ENCODE data around the gene TMED7. TPM values are rescaled to one million over a fixed set of nuclear protein-coding genes. Genes with fewer than 3 reads are reported as not detected.

The TMED7 gene
- total and polyA plus RNA-seq, 3 donors from 2014 or later = 43.6 to 119 (median 89.3) TPM

- Histone ChIP-seq H3K36me3 (ENCODE audit: low read depth, missing control alignments) (no peaks in the 10 kb centered on the region), H3K27me3 (no peaks in the 10 kb centered on the region), H3K4me1 (no peaks in the 10 kb centered on the region), H3K4me3 (no peak overlapping the region), H3K9me3 (no peaks in the 10 kb centered on the region), H3K27ac (no peak overlapping the region)
- TF ChIP-seq, protein P1, sequence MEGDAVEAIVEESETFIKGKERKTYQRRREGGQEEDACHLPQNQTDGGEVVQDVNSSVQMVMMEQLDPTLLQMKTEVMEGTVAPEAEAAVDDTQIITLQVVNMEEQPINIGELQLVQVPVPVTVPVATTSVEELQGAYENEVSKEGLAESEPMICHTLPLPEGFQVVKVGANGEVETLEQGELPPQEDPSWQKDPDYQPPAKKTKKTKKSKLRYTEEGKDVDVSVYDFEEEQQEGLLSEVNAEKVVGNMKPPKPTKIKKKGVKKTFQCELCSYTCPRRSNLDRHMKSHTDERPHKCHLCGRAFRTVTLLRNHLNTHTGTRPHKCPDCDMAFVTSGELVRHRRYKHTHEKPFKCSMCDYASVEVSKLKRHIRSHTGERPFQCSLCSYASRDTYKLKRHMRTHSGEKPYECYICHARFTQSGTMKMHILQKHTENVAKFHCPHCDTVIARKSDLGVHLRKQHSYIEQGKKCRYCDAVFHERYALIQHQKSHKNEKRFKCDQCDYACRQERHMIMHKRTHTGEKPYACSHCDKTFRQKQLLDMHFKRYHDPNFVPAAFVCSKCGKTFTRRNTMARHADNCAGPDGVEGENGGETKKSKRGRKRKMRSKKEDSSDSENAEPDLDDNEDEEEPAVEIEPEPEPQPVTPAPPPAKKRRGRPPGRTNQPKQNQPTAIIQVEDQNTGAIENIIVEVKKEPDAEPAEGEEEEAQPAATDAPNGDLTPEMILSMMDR (IDR thresholded peaks at IDR 0.05) = no peak
- no peak for TF ChIP-seq POLR2A (IDR thresholded peaks at IDR 0.05)
- intact Hi-C loops (cut with DNase I; ENCODE audit: low total_unique reads) = no loop called here
- DNase-seq = no peak
- WGBS, 2 donors = 94 to 100% methylated on average over 1 of the region's 1 CpG
Observed at GRCh38 chr5:115641948-115642347, 16.1 kb upstream of the TMED7 start.

DNA sequence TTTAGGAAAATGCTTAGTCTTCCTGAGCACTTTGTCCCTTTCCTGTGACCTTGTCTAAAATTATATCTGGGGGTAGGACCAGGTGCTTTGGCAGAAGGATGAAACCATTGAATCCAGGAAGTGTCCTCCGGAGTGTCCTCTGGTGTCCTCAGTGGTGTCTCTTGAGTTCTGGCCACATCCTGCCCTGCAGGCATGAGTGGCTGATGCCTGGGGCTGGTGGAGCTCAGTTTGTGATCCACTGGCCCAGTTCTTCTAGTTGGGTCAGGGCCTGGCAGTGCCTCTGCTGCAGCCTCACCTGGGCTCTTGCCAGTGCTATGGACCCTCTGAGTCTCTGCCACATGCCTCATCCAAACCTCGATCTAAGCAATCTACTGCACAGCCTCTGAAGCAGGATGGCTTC, 14.4 kb upstream of the TMED7 start:
- WGBS, 2 donors = 91 to 100% methylated on average over 1 to 2 of the region's 2 CpGs
- Histone ChIP-seq H3K27me3 (no peaks in the 10 kb centered on the region), H3K4me1 (no peaks in the 10 kb centered on the region), H3K36me3 (ENCODE audit: low read depth, missing control alignments) (no peaks in the 10 kb centered on the region), H3K27ac (no peak overlapping the region), H3K4me3 (no peak overlapping the region), H3K9me3 (no peaks in the 10 kb centered on the region)
- DNase-seq = no peak
- TF ChIP-seq, protein P1 (IDR thresholded peaks at IDR 0.05) = no peak
- no peak for TF ChIP-seq POLR2A (IDR thresholded peaks at IDR 0.05)
- intact Hi-C loops (cut with DNase I; ENCODE audit: low total_unique reads) = no loop called here

DNA sequence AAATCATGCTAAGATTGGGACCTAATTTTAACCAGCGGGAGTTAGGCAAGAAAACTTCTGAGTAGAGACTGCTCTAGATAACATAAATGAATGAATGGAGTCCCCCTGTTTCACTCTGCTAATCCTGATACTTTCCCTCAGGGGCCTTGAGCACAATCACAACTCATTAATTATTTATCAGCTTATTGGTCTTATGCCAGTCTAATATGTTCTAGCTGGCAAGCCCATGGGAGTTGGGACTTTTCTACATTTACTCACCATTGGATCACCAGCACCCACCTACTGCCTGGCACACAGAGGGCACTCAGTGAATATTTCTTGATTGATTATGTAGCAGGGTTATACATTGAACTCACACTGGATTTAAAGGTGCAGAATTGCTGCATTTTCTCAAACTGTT, 13.5 kb upstream of the TMED7 start:
- Histone ChIP-seq H3K4me1 (no peaks in the 10 kb centered on the region), H3K36me3 (ENCODE audit: low read depth, missing control alignments) (no peaks in the 10 kb centered on the region), H3K27me3 (no peaks in the 10 kb centered on the region), H3K9me3 (no peaks in the 10 kb centered on the region), H3K4me3 (no peak overlapping the region), H3K27ac (no peak overlapping the region)
- TF ChIP-seq, protein P1 (IDR thresholded peaks at IDR 0.05) = no peak
- no peak for TF ChIP-seq POLR2A (IDR thresholded peaks at IDR 0.05)
- intact Hi-C loops (cut with DNase I; ENCODE audit: low total_unique reads) = no loop called here
- 70 to 83% methylated on average over 1 of the region's 1 CpG for WGBS, 2 donors
- DNase-seq = no peak

- H3K27ac ChIP-seq = no peak overlapping the region
- no peaks in the 10 kb centered on the region for H3K36me3 ChIP-seq (ENCODE audit: low read depth, missing control alignments)
- no peak for DNase-seq
- WGBS, 2 donors = 86 to 93% methylated on average over 4 of the region's 4 CpGs
- H3K4me3 ChIP-seq = no peak overlapping the region
- intact Hi-C loops (cut with DNase I; ENCODE audit: low total_unique reads) = no loop called here
- no peak for TF ChIP-seq POLR2A (IDR thresholded peaks at IDR 0.05)
- TF ChIP-seq, protein P1 (IDR thresholded peaks at IDR 0.05) = no peak
- no peaks in the 10 kb centered on the region for H3K9me3 ChIP-seq
- no peaks in the 10 kb centered on the region for H3K27me3 ChIP-seq
- no peaks in the 10 kb centered on the region for H3K4me1 ChIP-seq
Observed at GRCh38 chr5:115637507-115637906, 11.7 kb upstream of the TMED7 start.

GRCh38 chr5:115636008-115636407, 10.2 kb upstream of the TMED7 start:
- Histone ChIP-seq H3K27me3 (no peaks in the 10 kb centered on the region), H3K4me1 (no peaks in the 10 kb centered on the region), H3K4me3 (no peak overlapping the region), H3K9me3 (no peaks in the 10 kb centered on the region), H3K27ac (no peak overlapping the region), H3K36me3 (ENCODE audit: low read depth, missing control alignments) (no peaks in the 10 kb centered on the region)
- TF ChIP-seq, protein P1 (IDR thresholded peaks at IDR 0.05) = no peak
- no peak for TF ChIP-seq POLR2A (IDR thresholded peaks at IDR 0.05)
- intact Hi-C loops (cut with DNase I; ENCODE audit: low total_unique reads) = no loop called here
- WGBS, 2 donors = 75 to 85% methylated on average over 1 of the region's 1 CpG
- no peak for DNase-seq

Data from testis (tissue), 3 donors.